HL-60 (cell line): ENCODE measurements around the gene CACNA1D.

Source experiments
- DNase-seq, 2 experiments: peaks; one replicate each; pipeline ENCODE4 v3.0.0-alpha.2; 2010 to 2020; ENCODE audit warnings: low read depth in 1 of 2, low spot score in 1 of 2
- H3K27ac ChIP-seq: fragments of 250-450 bp; sonication (Bioruptor Pico); replicated peaks from 2 replicates; pipeline ENCODE4 v1.5.1; 2020; ENCODE audit warnings: mild to moderate bottlenecking, moderate library complexity
- H3K27me3 ChIP-seq: fragments of 250-450 bp; sonication (Bioruptor Pico); 2 replicates; pipeline ENCODE4 v1.5.1; 2021; ENCODE audit warnings: mild to moderate bottlenecking, moderate library complexity; ENCODE audit not compliant: insufficient read depth, poor library complexity, severe bottlenecking
- H3K4me3 ChIP-seq: replicated peaks from 2 replicates; pipeline ENCODE4 v1.5.1; 2011; ENCODE audit warnings: mild to moderate bottlenecking, control low read depth, low read length; ENCODE audit not compliant: insufficient read depth
- CTCF ChIP-seq: IDR thresholded peaks from one replicate; pipeline ENCODE4 v1.5.1; 2011; ENCODE audit warnings: low read length, control low read depth, inconsistent platforms; ENCODE audit not compliant: insufficient read depth
- GABPA ChIP-seq: IDR thresholded peaks from 2 replicates; pipeline ENCODE4 v1.6.1; 2012; ENCODE audit warnings: low read depth
- POLR2AphosphoS5 ChIP-seq: IDR thresholded peaks from 2 replicates; pipeline ENCODE4 v1.6.1; 2012; ENCODE audit warnings: low read depth
- REST ChIP-seq: IDR thresholded peaks from 2 replicates; pipeline ENCODE4 v1.6.1; 2012; ENCODE audit warnings: low read depth; ENCODE audit not compliant: insufficient replicate concordance
- SPI1 ChIP-seq: IDR thresholded peaks from 2 replicates; pipeline ENCODE4 v1.6.1; 2012; ENCODE audit warnings: low read depth, mild to moderate bottlenecking, borderline replicate concordance

CACNA1D gene

GRCh38 chr3:53689681-53690080 lies 195.3 kb downstream of the CACNA1D start:
- no peak for DNase-seq
- no peak overlapping the region for H3K4me3 ChIP-seq
- TF ChIP-seq POLR2AphosphoS5 (no peak), GABPA (no peak), REST (no peak), SPI1 (no peak), CTCF (no peak)

GRCh38 chr3:53690521-53690920 lies 196.1 kb downstream of the CACNA1D start:
- TF ChIP-seq SPI1 (no peak), POLR2AphosphoS5 (no peak), CTCF (no peak), REST (no peak), GABPA (no peak)
- Histone ChIP-seq H3K4me3 (no peak overlapping the region), H3K27me3 (peaks cover 6% of the 10 kb centered on the region), H3K27ac (no peak overlapping the region)
- no peak for DNase-seq

More at GRCh38 chr3:53689681-53690080, 195.3 kb downstream of the CACNA1D start:
- no peak overlapping the region for H3K27ac ChIP-seq
- peaks cover 11% of the 10 kb centered on the region for H3K27me3 ChIP-seq

- TF ChIP-seq REST (no peak), SPI1 (no peak), CTCF (no peak), POLR2AphosphoS5 (no peak), GABPA (no peak)
- Histone ChIP-seq H3K27ac (no peak overlapping the region), H3K27me3 (peaks cover 5% of the 10 kb centered on the region), H3K4me3 (no peak overlapping the region)
- no peak for DNase-seq
Measured at GRCh38 chr3:53691349-53691748, 196.9 kb downstream of the CACNA1D start.
